ENCODE data around the gene XPO5. TPM values are rescaled to one million over a fixed set of nuclear protein-coding genes. Genes with fewer than 3 reads are reported as not detected.

Gene XPO5
- total RNA-seq, 1 experiment from 2014 or later, result 86.4 TPM

- intact Hi-C loops (cut with micrococcal nuclease; ENCODE audit: unreplicated experiment), result no loop called here
- Histone ChIP-seq H3K36me3 (ENCODE audit: control insufficient read depth, insufficient read depth, low read length) (peaks cover 18% of the 10 kb centered on the region), H3K4me3 (ENCODE audit: low read depth in 2 of 2, low read length in 2 of 2) (no peak overlapping the region), H3K9me3 (ENCODE audit: control insufficient read depth, insufficient read depth, low read depth, low read length) (no peaks in the 10 kb centered on the region), H3K27me3 (ENCODE audit: control insufficient read depth, insufficient read depth, low read length) (no peaks in the 10 kb centered on the region), H3K27ac (ENCODE audit: low read length) (no peak overlapping the region), H3K4me1 (ENCODE audit: control insufficient read depth, insufficient read depth, low read length) (no peaks in the 10 kb centered on the region)
- in situ Hi-C loops (cut with HindIII; ENCODE audit: low pct_unique_long_range_greater_than_20kb, low sequenced_read_pairs), result no loop called here
- no peak for DNase-seq (ENCODE audit: low read depth, low spot score)
- no peak for ATAC-seq
- ChIA-PET POLR2A (interaction anchor here (0.7 kb wide), 1 partner anchor 15 kb away, joined by 3 read pairs; the partner anchor contains the start of gene POLR1C), CTCF (interaction anchor here (0.5 kb wide), 1 partner anchor 76 kb away, joined by 5 read pairs; no protein-coding TSS in a partner anchor)
- BruUV-seq (replicated peaks), result no TSS peak
- no peak for TF ChIP-seq POLR2AphosphoS5 (IDR thresholded peaks at IDR 0.05; ENCODE audit: low read depth, low read length)
- no peak for TF ChIP-seq SIN3A (IDR thresholded peaks at IDR 0.05; ENCODE audit: borderline replicate concordance, insufficient read depth, low read depth, low read length)
- no peak for TF ChIP-seq REST (IDR thresholded peaks at IDR 0.05; ENCODE audit: insufficient read depth in 1 of 2, low read depth in 2 of 2, low read length in 1 of 2)
- no peak for TF ChIP-seq CTCF (IDR thresholded peaks at IDR 0.05)
- no peak for TF ChIP-seq TCF7L2 (IDR thresholded peaks at IDR 0.05; ENCODE audit: low read depth, low read length)
Measured at GRCh38 chr6:43532201-43532600, 43.6 kb downstream of the XPO5 start.

- ATAC-seq (no peak), DNase-seq (ENCODE audit: low read depth, low spot score) (no peak)
- ChIA-PET POLR2A (no interaction called here), CTCF (no interaction called here)
- Histone ChIP-seq H3K4me1 (ENCODE audit: control insufficient read depth, insufficient read depth, low read length) (no peaks in the 10 kb centered on the region; the same call in 1 of the 2 replicates), H3K27ac (ENCODE audit: low read length) (no peak overlapping the region), H3K9me3 (ENCODE audit: control insufficient read depth, insufficient read depth, low read depth, low read length) (no peaks in the 10 kb centered on the region), H3K27me3 (ENCODE audit: control insufficient read depth, insufficient read depth, low read length) (no peaks in the 10 kb centered on the region), H3K4me3 (ENCODE audit: low read depth in 2 of 2, low read length in 2 of 2) (no peak overlapping the region), H3K36me3 (ENCODE audit: control insufficient read depth, insufficient read depth, low read length) (peaks cover 25% of the 10 kb centered on the region)
- BruUV-seq (replicated peaks), result no TSS peak
- in situ Hi-C loops (cut with HindIII; ENCODE audit: low pct_unique_long_range_greater_than_20kb, low sequenced_read_pairs) (loop anchor here (10.0 kb wide), 1 partner anchor 70 kb away; no protein-coding TSS in a partner anchor), intact Hi-C loops (cut with micrococcal nuclease; ENCODE audit: unreplicated experiment) (no loop called here)
- no peak for TF ChIP-seq POLR2AphosphoS5 (IDR thresholded peaks at IDR 0.05; ENCODE audit: low read depth, low read length)
- no peak for TF ChIP-seq CTCF (IDR thresholded peaks at IDR 0.05)
- no peak for TF ChIP-seq SIN3A (IDR thresholded peaks at IDR 0.05; ENCODE audit: borderline replicate concordance, insufficient read depth, low read depth, low read length)
- TF ChIP-seq TCF7L2 (IDR thresholded peaks at IDR 0.05; ENCODE audit: low read depth, low read length), result no peak
- no peak for TF ChIP-seq REST (IDR thresholded peaks at IDR 0.05; ENCODE audit: insufficient read depth in 1 of 2, low read depth in 2 of 2, low read length in 1 of 2)
Measured at GRCh38 chr6:43524483-43524961, 51.3 kb downstream of the XPO5 start.

Measured in Panc1 (cell line).